Measurements from ENCODE around the gene MIOX.

MIOX gene

DNA sequence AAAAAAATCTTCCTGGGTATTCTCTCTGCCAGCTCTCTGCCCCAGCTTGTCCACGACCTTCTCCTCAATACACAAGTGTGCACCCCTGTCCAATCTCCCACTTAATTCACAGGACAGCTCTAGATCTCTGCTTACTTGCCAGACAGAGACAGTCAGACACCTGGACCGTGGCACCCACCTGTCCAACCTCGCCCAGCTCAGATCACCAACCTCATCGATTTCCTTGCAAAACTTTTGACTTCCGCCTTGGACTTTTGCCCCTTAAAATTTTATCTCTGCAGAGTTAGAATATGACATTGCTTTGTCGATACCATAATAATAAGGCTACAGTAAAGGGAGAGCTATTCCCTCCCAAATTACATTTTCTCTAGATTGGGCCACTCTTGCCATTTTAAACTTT is 10.4 kb downstream of the MIOX start:
- TF ChIP-seq JUND (IDR thresholded peaks at IDR 0.05; ENCODE audit: low read depth): no peak
- in situ Hi-C loops (cut with HindIII; ENCODE audit: low pct_unique_long_range_greater_than_20kb, low sequenced_read_pairs): no loop called here
- no peak for DNase-seq (ENCODE audit: low read depth in 1 of 2, low spot score in 1 of 2)

DNA sequence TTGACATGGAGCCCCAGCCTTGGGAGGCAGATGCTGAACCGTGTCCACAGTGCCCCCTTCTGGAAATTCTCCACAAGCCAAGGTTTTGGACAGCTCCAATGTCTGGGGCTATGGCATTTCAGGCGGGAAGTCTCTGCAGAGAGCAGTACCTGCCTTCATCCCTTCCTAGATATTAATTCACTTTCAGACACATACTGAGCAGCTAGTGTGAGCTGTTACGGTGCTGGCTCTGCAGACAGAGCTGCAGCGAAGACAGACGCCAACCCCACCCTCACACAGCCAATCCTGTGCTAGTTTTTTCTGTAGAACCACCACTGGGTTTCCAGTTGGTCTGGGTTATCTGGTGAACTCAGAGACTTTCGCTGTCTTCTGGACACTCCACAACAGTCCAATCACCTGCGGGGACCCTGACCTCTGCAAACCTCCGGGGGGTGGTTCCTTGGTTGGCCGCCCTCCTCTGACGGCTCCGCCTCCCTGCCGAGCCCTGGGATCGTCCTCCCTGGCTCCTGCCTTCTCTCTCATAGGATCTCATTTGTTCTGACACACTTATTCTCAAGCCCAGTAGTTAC is 11.7 kb downstream of the MIOX start:
- no peak for TF ChIP-seq JUND (IDR thresholded peaks at IDR 0.05; ENCODE audit: low read depth)
- DNase-seq (ENCODE audit: low read depth in 1 of 2, low spot score in 1 of 2): peak in 1 of 2 experiments; percentile 78
- in situ Hi-C loops (cut with HindIII; ENCODE audit: low pct_unique_long_range_greater_than_20kb, low sequenced_read_pairs): no loop called here

DNA sequence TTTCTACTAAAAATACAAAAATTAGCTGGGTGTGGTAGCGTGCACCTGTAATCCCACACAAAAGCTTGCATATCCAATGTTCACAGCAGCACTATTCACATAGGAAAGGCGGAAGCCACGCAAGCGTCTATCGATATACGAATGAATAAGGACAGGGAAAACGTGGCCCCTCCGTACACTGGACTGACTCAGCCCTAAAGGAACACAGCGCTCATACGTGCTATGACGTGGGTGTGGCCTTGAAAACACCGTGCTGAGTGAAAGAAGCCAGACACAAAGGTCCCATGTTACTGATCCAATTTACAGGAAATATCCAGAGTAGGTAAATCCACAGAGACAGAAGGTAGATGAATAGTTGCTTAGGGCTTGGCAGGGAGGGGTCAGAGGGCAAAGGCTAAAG is 13.8 kb downstream of the MIOX start:
- no peak for DNase-seq (ENCODE audit: low read depth in 1 of 2, low spot score in 1 of 2)
- in situ Hi-C loops (cut with HindIII; ENCODE audit: low pct_unique_long_range_greater_than_20kb, low sequenced_read_pairs): no loop called here
- no peak for TF ChIP-seq JUND (IDR thresholded peaks at IDR 0.05; ENCODE audit: low read depth)

DNA sequence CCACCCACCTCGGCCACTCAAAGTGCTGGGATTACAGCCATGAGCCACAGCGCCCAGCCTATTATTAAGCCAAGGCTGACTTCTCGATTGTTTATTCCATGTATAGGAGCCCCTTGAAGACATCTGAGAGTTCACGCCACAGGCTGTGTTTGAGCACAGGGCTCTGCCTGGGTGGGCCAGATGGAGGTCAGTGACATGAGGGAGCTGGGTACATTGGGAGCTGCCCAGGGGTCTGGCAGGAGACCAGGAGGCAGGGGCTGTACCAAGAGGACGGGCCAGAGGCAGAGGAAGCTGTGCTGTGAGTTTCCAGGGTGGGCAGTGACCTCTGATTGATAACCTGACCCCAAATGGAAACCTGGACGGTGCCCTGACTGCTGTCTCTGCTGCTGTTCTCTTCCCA is 15.4 kb downstream of the MIOX start:
- in situ Hi-C loops (cut with HindIII; ENCODE audit: low pct_unique_long_range_greater_than_20kb, low sequenced_read_pairs): no loop called here
- DNase-seq (ENCODE audit: low read depth in 1 of 2, low spot score in 1 of 2): no peak
- no peak for TF ChIP-seq JUND (IDR thresholded peaks at IDR 0.05; ENCODE audit: low read depth)

DNA sequence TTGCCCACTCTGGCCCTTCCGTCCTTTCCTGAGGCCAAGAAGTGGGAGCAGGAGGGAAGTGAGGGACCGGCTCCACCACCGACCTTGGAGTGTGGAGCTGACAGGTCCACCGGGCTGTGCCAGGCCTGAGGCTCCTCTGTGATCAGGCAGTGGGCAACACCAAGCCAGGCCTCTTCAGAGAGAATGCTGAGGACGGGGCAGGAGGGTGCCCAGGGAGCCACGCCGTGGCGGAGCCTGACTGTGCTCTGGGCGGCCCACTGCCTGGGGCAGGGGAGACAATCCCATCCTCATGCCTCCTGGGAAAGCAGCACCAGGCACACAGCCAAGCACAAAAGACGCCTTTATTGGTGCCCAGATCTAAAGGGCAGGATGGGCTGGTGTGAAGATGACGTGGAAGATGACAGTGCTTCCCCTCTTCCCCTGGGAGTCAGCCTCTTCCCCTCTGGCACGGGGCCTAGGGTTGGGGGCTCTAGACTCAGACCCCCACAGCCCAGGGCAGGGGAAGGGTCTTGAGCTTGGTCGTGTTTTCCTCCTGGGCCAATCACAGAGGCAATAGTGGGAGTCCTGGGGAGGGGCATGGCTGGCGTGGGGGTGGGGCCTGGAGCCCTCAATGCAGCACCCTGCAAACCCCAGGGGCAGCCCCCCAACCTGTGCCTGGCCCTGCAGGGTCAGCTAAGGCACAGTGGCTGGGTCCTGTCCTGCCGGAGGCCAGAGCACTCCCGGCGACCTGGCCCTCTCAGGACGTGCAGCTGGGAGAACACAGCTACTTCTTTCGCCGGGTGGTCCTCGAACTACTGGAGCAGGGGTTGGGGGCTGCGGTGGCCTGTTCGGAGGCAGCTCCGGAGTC is 16.2 kb downstream of the MIOX start:
- in situ Hi-C loops (cut with HindIII; ENCODE audit: low pct_unique_long_range_greater_than_20kb, low sequenced_read_pairs): no loop called here
- DNase-seq (ENCODE audit: low read depth in 1 of 2, low spot score in 1 of 2): no peak
- TF ChIP-seq JUND (IDR thresholded peaks at IDR 0.05; ENCODE audit: low read depth): no peak

DNA sequence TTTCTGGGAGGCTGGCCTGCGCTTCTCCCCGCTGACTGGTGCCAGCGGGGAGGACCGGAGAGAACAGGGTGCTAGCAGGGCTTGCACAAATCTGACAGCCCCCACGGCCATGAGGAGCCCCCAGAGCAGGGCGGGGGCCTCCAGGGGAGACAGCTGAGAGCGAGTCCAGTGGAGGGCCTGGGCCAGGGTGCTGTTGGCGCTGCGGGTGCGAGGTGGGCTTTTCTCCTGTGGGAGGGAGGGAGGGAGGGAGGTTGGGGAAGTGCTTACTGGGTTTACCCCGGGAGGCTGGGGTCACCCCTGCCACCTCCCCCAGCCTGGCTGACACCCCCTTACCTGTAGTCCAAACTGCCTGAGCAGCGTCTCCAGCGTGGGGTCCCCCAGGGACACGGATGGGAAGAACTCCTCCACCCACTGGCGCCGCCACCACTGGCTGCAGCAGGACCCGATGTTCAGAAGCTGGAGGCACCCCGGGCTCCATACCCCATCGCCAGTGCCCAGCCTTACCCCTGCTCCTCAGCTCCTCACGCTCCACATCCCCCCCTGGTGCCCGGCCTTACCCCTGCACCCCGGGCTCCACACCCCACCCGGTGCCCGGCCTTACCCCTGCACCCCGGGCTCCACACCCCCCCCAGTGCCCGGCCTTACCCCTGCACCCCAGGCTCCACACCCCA is 17.0 kb downstream of the MIOX start:
- TF ChIP-seq JUND (IDR thresholded peaks at IDR 0.05; ENCODE audit: low read depth): no peak
- no peak for DNase-seq (ENCODE audit: low read depth in 1 of 2, low spot score in 1 of 2)
- in situ Hi-C loops (cut with HindIII; ENCODE audit: low pct_unique_long_range_greater_than_20kb, low sequenced_read_pairs): no loop called here

DNA sequence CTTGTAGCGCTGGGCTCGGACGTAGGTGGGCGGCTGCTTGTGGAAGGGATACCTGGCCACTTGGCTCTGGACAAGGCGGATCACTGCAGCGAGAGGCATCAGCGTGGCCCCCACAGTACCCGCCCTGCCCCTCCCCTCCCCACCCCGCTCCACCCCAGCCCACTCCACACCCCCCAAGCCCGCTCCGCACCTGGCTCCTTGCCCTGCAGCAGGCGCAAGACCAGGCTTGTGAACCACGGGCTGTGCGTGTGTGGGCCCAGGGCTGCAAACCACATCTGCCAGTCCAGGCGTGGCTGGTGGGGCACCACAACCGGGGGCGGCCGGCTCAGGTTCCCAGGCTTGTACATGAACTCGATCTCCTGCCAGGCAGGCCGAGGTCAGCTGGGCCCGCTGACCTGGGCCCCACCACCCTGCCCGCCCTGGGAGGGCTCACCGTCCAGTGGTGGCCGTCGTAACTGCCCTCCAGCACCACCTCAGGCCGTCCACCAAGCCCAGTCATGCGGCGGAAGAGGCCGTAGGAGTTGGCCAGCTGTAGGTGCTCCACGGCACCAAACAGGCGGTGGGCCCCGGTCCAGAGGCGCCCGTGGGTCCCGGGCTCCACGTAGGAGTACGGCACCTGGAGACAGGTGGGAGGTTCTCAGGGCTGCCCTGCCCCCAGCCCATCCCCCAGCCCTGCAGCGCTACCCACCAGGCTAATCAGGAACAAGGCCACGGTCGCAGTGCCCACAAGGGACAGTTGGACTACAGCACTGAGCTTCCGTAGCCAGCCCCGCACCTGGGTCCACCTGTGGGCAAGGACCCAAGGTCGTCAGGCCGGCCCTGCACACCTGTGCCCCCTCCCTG is 17.9 kb downstream of the MIOX start:
- in situ Hi-C loops (cut with HindIII; ENCODE audit: low pct_unique_long_range_greater_than_20kb, low sequenced_read_pairs): no loop called here
- no peak for DNase-seq (ENCODE audit: low read depth in 1 of 2, low spot score in 1 of 2)
- TF ChIP-seq JUND (IDR thresholded peaks at IDR 0.05; ENCODE audit: low read depth): no peak

DNA sequence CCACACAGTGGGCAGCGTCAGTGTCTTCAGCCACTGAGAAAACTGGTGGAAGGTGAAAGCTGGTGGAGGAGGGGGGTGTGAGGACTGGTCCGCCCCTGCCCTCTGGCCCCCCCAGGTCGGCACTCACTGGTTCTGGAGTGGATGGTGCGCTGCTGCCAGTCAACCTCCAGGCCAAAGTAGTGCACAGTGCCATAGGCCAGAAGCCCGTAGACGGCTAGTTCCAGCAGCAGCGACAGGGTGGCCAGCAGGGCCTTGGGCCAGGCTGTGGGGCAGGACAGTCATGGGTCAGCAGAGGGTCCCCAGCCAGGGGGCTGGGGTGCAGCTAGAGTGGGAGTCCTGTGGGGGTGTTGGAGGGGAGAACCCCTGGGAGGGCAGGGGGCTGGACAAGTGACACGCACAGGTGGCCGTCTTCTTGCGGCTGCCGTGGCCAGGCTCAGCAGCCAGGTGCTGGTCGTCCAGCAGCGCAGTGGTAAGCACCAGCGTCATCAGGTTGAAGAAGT is 18.7 kb downstream of the MIOX start:
- DNase-seq (ENCODE audit: low read depth in 1 of 2, low spot score in 1 of 2): no peak
- TF ChIP-seq JUND (IDR thresholded peaks at IDR 0.05; ENCODE audit: low read depth): no peak
- in situ Hi-C loops (cut with HindIII; ENCODE audit: low pct_unique_long_range_greater_than_20kb, low sequenced_read_pairs): no loop called here

DNA sequence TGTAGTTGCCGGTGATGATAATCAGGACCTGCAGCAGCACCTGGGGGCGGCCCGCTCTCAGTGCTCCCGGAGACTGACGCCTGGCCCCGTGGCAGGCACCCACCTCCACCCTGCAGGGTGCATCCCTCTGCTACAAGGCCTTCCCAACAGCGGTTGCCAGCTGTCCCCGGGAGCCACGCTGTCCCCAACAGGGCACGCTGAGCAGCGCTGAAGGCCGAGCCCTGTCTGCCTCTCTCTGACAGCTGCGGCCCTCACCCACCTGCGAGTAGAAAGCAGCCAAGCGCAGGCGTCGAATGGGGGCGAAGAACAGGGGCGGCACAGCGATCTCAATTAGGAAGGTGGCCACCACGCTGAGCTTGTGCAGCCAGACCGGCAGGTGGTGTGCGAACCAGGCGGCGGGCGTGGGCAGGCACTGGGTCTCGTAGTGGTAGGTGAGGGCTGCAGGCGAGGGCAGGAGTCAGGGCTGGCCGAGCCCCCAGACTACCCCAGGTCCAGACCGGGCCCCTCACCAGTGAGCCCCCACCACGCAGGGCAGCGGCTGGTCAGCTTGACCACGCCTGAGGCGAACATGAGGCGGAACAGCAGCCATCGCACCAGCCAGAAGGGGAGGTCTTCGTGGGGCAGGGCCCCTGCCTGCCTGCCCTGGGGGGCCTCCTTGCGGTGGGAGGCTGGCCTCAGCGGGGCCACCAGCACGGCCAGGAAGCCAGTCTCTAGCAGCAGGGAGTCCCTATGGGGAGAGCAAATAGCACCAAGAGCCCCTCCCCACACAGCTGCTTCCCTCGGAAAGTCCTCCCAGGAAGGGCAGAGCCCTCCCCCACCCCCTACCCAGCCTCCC is 19.3 kb downstream of the MIOX start:
- in situ Hi-C loops (cut with HindIII; ENCODE audit: low pct_unique_long_range_greater_than_20kb, low sequenced_read_pairs): no loop called here
- TF ChIP-seq JUND (IDR thresholded peaks at IDR 0.05; ENCODE audit: low read depth): no peak
- DNase-seq (ENCODE audit: low read depth in 1 of 2, low spot score in 1 of 2): no peak

DNA sequence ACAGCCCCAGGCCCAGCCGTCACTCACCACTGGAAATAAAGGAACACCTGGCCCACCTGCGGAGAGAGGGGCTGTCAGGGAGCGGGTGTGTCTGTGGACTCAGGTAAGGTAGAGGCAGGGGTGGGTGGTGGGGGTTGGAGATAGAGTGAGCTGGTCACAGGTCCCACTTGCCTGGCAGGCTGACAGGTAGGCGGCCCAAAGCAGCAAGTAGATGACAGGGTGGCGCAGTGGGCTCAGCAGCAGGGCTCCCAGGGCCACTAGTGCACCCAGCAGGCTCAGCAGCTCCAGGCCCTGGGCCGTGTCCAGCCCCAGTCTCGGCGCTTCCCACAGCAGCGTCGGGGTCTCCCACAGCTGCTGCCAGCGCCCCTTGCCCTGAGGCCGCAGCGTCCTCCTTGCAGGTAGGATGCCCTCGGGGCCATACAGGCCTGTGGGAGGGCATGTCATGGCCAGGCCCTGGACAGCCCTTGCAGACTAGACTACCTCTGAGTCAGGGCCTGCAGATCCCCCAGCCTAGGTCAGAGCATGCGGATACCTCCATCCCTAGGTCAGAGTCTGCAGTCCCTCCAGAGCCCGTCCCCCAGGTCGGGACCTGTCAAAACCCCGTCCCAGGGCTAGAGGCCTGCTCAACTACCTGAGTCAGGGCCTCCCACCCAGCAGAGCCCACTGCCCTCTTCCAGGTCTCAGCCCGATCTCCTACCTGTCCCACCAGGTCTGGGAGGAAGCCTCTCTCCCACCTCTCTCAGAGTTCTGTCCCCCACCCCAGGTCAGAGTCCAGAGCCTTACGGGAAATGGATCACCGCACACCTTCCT is 20.2 kb downstream of the MIOX start:
- DNase-seq (ENCODE audit: low read depth in 1 of 2, low spot score in 1 of 2): no peak
- in situ Hi-C loops (cut with HindIII; ENCODE audit: low pct_unique_long_range_greater_than_20kb, low sequenced_read_pairs): no loop called here
- no peak for TF ChIP-seq JUND (IDR thresholded peaks at IDR 0.05; ENCODE audit: low read depth)

All from T47D (cell line).